SU-DHL-6 (cell line): ENCODE measurements around the gene SH3GLB1.

Experiments used
- H2AFZ ChIP-seq: fragments of 200-600 bp; sonication (generic); 2 replicates; pipeline ENCODE4 v1.6.1; 2014; ENCODE audit warnings: low read depth, mild to moderate bottlenecking, moderate library complexity, mixed read lengths, antibody characterized with exemption, low read length; ENCODE audit not compliant: severe bottlenecking
- H3F3A ChIP-seq: fragments of 200-600 bp; shearing (Covaris generic); 2 replicates; pipeline ENCODE4 v1.6.0; 2016; ENCODE audit warnings: antibody characterized with exemption, mild to moderate bottlenecking; ENCODE audit not compliant: insufficient read depth
- H3K27ac ChIP-seq: fragments of 200-600 bp; sonication (generic); 2 replicates; pipeline ENCODE4 v1.5.1; 2016; ENCODE audit warnings: low read depth, mild to moderate bottlenecking, low read length, moderate library complexity, mixed read lengths
- H3K27me3 ChIP-seq: fragments of 200-600 bp; sonication (generic), shearing (Covaris generic); 2 replicates; pipeline ENCODE4 v1.6.0; 2014; ENCODE audit warnings: mild to moderate bottlenecking, low read length
- H3K36me3 ChIP-seq: fragments of 200-600 bp; sonication (generic); 2 replicates; pipeline ENCODE4 v1.6.1; 2014; ENCODE audit warnings: mild to moderate bottlenecking, low read length, mixed read lengths
- H3K4me2 ChIP-seq: fragments of 300-600, 200-600 bp; shearing (Covaris generic), sonication (generic); 2 replicates; pipeline ENCODE4 v1.6.0; 2014; ENCODE audit warnings: low read length, low read depth, mild to moderate bottlenecking; ENCODE audit not compliant: poor library complexity, severe bottlenecking
- H3K4me3 ChIP-seq: fragments of 200-600 bp; sonication (generic); 2 replicates; pipeline ENCODE4 v1.5.1; 2014; ENCODE audit warnings: antibody characterized with exemption, low read length, mild to moderate bottlenecking, mixed read lengths; ENCODE audit not compliant: insufficient read depth, poor library complexity, severe bottlenecking
- H3K79me2 ChIP-seq: fragments of 200-600 bp; sonication (generic); 2 replicates; pipeline ENCODE4 v1.6.1; 2014; ENCODE audit warnings: mild to moderate bottlenecking, low read length, moderate library complexity; ENCODE audit not compliant: insufficient read depth
- H3K9ac ChIP-seq: fragments of 200-600 bp; sonication (generic); 2 replicates; pipeline ENCODE4 v1.7.0; 2014; ENCODE audit warnings: mild to moderate bottlenecking, low read length
- H3K9me2 ChIP-seq: fragments of 200-600 bp; sonication (generic); replicated peaks from 2 replicates; pipeline ENCODE4 v1.6.1; 2014; ENCODE audit warnings: low read length; ENCODE audit not compliant: insufficient read depth
- H3K9me3 ChIP-seq: fragments of 200-600 bp; sonication (generic); 2 replicates; pipeline ENCODE4 v1.6.1; 2014; ENCODE audit warnings: low read length, mixed read lengths; ENCODE audit not compliant: insufficient read depth
- H4K20me1 ChIP-seq: fragments of 200-600 bp; sonication (generic); 2 replicates; pipeline ENCODE4 v1.6.1; 2014; ENCODE audit warnings: low read depth, mild to moderate bottlenecking, antibody characterized with exemption, low read length, moderate library complexity, mixed read lengths
- EZH2phosphoT487 ChIP-seq: fragments of 200-600 bp; sonication (generic), shearing (Covaris generic); conservative IDR thresholded peaks from 2 replicates; pipeline ENCODE4 v1.6.1; 2018; ENCODE audit warnings: mild to moderate bottlenecking, antibody characterized with exemption, low read length, moderate library complexity, mixed read lengths
- TF ChIP-seq, protein P1 (sequence below): fragments of 200-600 bp; sonication (generic); IDR thresholded peaks from one replicate; pipeline ENCODE4 v1.5.1; 2017; ENCODE audit warnings: antibody characterized with exemption, mild to moderate bottlenecking, low read length, moderate library complexity; ENCODE audit not compliant: insufficient read depth, poor library complexity, severe bottlenecking

Gene SH3GLB1

DNA sequence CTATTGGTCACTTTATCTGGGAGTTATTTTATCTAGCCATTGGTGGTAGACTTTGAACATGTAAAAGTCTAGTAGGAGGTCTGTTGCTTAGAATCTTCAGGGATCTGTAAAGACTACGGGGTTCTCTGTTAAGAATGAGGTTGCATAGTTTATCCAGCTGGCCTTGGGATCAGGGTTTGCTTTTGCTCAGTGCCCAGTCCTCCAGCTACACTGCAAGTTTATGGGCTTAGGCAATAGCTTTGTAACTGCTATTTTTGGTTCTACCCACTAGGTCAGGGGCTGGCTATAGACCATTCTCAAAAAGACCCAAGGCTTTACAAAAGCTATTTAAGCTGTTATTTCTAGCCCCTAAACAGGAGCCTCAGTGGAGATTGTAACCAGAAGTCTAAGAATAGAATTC, 9.8 kb downstream of the SH3GLB1 start:
- Histone ChIP-seq H4K20me1 (no peaks in the 10 kb centered on the region), H3K9ac (no peak overlapping the region), H3K79me2 (peaks cover 60% of the 10 kb centered on the region), H3K4me3 (no peak overlapping the region), H3K36me3 (peaks cover 12% of the 10 kb centered on the region; the same call in 1 of the 2 replicates), H3K9me3 (no peaks in the 10 kb centered on the region), H3F3A (peaks cover 6% of the 10 kb centered on the region; the same call in 1 of the 2 replicates), H2AFZ (no peak overlapping the region), H3K9me2 (no peaks in the 10 kb centered on the region), H3K4me2 (peak overlapping the region; percentile 41), H3K27me3 (no peaks in the 10 kb centered on the region), H3K27ac (no peak overlapping the region)
- no peak for TF ChIP-seq EZH2phosphoT487
- TF ChIP-seq, protein P1, sequence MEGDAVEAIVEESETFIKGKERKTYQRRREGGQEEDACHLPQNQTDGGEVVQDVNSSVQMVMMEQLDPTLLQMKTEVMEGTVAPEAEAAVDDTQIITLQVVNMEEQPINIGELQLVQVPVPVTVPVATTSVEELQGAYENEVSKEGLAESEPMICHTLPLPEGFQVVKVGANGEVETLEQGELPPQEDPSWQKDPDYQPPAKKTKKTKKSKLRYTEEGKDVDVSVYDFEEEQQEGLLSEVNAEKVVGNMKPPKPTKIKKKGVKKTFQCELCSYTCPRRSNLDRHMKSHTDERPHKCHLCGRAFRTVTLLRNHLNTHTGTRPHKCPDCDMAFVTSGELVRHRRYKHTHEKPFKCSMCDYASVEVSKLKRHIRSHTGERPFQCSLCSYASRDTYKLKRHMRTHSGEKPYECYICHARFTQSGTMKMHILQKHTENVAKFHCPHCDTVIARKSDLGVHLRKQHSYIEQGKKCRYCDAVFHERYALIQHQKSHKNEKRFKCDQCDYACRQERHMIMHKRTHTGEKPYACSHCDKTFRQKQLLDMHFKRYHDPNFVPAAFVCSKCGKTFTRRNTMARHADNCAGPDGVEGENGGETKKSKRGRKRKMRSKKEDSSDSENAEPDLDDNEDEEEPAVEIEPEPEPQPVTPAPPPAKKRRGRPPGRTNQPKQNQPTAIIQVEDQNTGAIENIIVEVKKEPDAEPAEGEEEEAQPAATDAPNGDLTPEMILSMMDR: no peak

DNA sequence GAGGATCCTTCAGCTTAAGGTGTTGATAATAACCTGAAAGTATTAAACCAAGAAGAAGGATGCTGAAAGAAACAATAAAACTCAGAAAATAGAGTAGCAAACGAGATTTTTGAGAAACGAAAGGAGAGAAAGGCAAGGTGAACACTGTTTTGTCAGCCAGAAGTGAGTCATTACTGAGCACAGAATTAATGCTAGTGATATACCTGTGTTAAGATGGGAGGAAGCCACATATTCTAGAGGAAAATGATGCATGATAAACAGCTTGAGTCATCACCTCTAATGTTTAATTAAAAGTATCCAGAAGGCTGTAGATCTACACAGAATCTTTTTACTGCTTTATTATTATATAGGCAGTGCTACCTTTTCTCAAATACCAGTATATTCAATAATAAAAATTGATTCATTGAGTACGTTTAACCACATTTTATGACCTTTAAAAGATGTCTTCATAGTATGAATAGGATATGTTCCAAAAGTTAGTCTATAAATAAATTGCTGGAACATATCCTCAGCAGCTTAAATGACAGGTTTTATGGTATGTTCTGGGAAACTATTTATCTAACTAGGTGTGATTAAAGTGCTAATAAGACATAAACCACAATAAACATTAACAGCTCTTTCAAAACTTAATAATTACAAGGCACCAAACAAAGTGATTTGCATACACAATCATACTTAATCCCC, 10.3 kb downstream of the SH3GLB1 start:
- Histone ChIP-seq H3K9me3 (no peaks in the 10 kb centered on the region), H3K27me3 (no peaks in the 10 kb centered on the region), H3K4me3 (no peak overlapping the region), H3K4me2 (peak overlapping the region; percentile 41), H2AFZ (no peak overlapping the region), H3K9me2 (no peaks in the 10 kb centered on the region), H3K79me2 (peaks cover 55% of the 10 kb centered on the region), H3K36me3 (peaks cover 12% of the 10 kb centered on the region; the same call in 1 of the 2 replicates), H4K20me1 (no peaks in the 10 kb centered on the region), H3F3A (peaks cover 6% of the 10 kb centered on the region; the same call in 1 of the 2 replicates), H3K27ac (no peak overlapping the region), H3K9ac (no peak overlapping the region)
- no peak for TF ChIP-seq EZH2phosphoT487
- TF ChIP-seq, protein P1: no peak

DNA sequence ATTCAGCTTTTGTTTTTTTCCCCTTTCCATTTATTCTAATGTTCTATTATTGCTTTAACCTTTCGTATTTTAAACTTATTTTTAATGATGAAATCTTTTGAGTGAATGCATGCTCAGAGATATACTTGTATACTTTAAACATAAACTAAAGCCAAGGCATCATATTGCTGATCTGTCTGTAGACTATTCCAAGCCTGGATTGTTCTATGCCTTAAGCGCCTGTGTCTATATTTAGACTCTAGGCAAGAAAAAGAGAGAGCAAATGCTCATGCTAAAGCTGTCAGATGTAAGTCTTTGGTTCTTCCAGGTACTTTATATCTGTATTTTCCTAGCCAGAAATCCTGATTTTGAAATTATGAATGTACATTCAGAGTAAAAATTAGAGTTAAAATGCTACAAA, 14.4 kb downstream of the SH3GLB1 start:
- H3K9me2 ChIP-seq: no peaks in the 10 kb centered on the region
- H3F3A ChIP-seq: no peaks in the 10 kb centered on the region; the same call in 1 of the 2 replicates
- H3K9me3 ChIP-seq: no peaks in the 10 kb centered on the region
- H3K4me2 ChIP-seq: no peak overlapping the region
- H3K36me3 ChIP-seq: peaks cover 25% of the 10 kb centered on the region; the same call in 1 of the 2 replicates
- no peak for TF ChIP-seq EZH2phosphoT487
- TF ChIP-seq, protein P1: no peak
- no peak overlapping the region for H2AFZ ChIP-seq
- no peaks in the 10 kb centered on the region for H4K20me1 ChIP-seq
- no peak overlapping the region for H3K4me3 ChIP-seq
- no peak overlapping the region for H3K9ac ChIP-seq
- H3K27ac ChIP-seq: no peak overlapping the region
- no peaks in the 10 kb centered on the region for H3K27me3 ChIP-seq
- H3K79me2 ChIP-seq: peaks cover 18% of the 10 kb centered on the region
